D721Med (cell line): ENCODE measurements around the gene EXOC6B.
"Not testable (repeated sequence)": the region's sequence is repeated elsewhere in the genome, so short reads cannot be mapped to it uniquely, and the experiment has no call there.

Experiments used
- DNase-seq: peaks from one replicate; pipeline ENCODE4 v3.0.0; 2011; ENCODE audit warnings: low spot score; ENCODE audit not compliant: insufficient read length
- FAIRE-seq: peaks from 2 replicates; lab custom pipeline; 2011; peaks lifted over from hg19 to GRCh38; lab: Jason Lieb, UNC
- CTCF ChIP-seq: IDR thresholded peaks from 2 replicates; pipeline ENCODE4 v1.5.1; 2012; ENCODE audit warnings: mild to moderate bottlenecking, control low read depth; ENCODE audit not compliant: insufficient read depth; ENCODE audit errors: missing control alignments

Gene EXOC6B

GRCh38 chr2:72554381-72554780, 271.5 kb downstream of the EXOC6B start:
- TF ChIP-seq CTCF, result no peak
- DNase-seq (no peak), FAIRE-seq (no peak)

DNA sequence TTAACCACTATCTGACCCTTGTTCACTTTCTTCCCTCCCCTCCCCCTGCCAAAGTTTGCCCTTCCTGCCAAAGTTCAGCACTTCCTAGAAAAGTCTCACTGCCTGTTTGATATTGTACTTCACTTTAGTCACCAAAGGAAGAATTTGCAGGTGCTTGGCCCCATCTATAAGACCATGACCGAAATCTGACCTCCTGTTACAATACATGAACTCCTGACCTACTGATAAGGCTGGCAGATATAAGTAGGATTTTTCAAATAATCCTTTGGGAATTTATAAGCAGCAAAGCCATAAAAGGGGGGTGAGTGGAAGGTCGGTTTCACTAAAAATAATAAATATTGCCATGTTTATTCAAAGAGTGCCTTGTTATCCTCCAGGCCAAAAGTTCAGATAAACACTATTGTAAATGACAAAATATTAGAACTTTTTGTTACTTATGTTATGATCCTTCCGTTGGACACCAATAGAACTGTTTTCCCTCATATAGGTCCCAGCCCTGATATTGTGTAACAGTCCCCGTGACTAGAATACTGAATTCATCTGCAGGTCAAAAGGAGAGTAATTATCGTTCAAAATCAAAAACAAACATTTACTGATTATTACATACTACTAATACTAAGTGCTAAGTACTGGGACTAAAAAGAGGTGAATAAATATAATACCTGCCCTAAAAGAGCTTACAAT, 277.6 kb downstream of the EXOC6B start:
- FAIRE-seq (no peak), DNase-seq (no peak)
- TF ChIP-seq CTCF, result no peak

DNA sequence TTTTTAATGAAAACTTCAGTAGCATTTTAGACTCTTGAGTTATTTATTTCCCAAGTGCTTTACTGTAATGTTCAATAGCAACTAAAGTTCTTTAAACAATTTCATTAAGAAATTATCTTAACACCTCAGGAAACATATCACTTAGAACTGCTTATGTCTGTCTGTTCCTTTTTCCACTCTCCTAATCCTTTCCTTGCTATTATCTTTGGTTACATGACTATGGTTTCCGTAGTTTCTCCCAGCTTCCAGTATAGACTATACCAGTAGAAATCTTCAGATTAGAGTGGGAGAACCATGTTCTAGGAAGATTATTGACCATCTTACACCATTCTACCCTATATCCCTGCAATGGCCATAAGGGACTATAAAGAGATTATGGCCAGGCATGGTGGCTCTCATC, 280.0 kb downstream of the EXOC6B start:
- FAIRE-seq (no peak), DNase-seq (no peak)
- no peak for TF ChIP-seq CTCF

GRCh38 chr2:72544554-72544953, 281.3 kb downstream of the EXOC6B start:
- no peak for FAIRE-seq
- no peak for DNase-seq
- TF ChIP-seq CTCF, result no peak

- FAIRE-seq (no peak), DNase-seq (no peak)
- TF ChIP-seq CTCF, result no peak
Measured at GRCh38 chr2:72543497-72544216, 282.2 kb downstream of the EXOC6B start.

GRCh38 chr2:72539071-72539552, 286.7 kb downstream of the EXOC6B start:
- no peak for FAIRE-seq
- no peak for DNase-seq
- no peak for TF ChIP-seq CTCF

DNA sequence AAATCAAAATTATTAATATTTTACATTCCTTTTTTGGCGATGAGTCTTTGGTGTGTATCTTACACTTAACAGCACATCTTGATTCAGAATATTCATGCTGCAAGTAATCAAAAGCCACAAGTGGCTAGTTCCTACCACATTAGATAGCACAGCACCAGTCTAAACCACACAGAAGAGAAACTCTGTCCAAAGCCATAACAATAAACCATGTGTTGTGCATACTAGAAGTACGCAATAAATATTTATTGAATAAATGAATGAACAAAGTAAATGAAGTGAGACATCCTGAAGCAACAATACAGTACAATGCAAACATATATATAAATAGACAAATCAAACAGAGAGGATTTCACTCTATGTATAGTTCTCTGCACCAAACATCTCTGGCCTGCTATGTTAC, 287.3 kb downstream of the EXOC6B start:
- FAIRE-seq (no peak), DNase-seq (no peak)
- no peak for TF ChIP-seq CTCF

DNA sequence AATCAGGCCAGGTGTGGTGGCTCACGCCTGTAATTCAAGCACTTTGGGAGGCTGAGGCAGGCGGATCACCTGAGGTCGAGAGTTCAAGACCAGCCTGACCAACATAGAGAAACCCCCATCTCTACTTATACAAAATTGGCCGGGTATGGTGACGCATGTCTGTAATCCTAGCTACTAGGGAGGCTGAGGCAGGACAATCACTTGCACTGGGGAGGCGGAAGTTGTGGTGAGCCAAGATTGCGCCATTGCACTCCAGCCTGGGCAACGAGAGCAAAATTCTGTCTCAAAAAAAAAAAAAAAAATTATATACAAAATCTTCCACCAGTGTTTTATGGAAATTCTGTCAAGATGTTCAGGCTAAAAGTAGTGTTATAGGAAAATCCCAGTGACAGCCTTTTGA, 290.2 kb downstream of the EXOC6B start:
- not testable (repeated sequence) for DNase-seq, FAIRE-seq
